Osteoblast (primary cell): ENCODE results near the gene ABHD12B. TPM values are rescaled to one million over a fixed set of nuclear protein-coding genes. Genes with fewer than 3 reads are reported as not detected.

Experiments used
- DNase-seq: peaks from one replicate; pipeline ENCODE4 v3.0.0; 2011; ENCODE audit warnings: low spot score, mixed read lengths; ENCODE audit not compliant: insufficient read length; ENCODE audit errors: missing footprints
- H2AFZ ChIP-seq: 2 replicates; pipeline ENCODE4 v1.6.0; 2011; ENCODE audit warnings: mild to moderate bottlenecking, low read length
- H3K27ac ChIP-seq: 2 replicates; pipeline ENCODE4 v1.5.1; 2011; ENCODE audit warnings: mild to moderate bottlenecking, low read depth, low read length, moderate library complexity
- H3K27me3 ChIP-seq: 2 replicates; pipeline ENCODE4 v1.6.0; 2012; ENCODE audit warnings: mild to moderate bottlenecking, control low read depth, inconsistent platforms, low read length, moderate library complexity; ENCODE audit not compliant: insufficient read depth
- H3K36me3 ChIP-seq: 2 replicates; pipeline ENCODE4 v1.5.1; 2011; ENCODE audit warnings: mild to moderate bottlenecking, low read length, control low read depth, moderate library complexity; ENCODE audit not compliant: insufficient read depth
- H3K4me1 ChIP-seq: 2 replicates; pipeline ENCODE4 v1.5.1; 2011; ENCODE audit warnings: mild to moderate bottlenecking, low read length, control low read depth, moderate library complexity; ENCODE audit not compliant: insufficient read depth
- H3K4me2 ChIP-seq: 2 replicates; pipeline ENCODE4 v1.6.0; 2011; ENCODE audit warnings: mild to moderate bottlenecking, low read length; ENCODE audit not compliant: insufficient read depth
- H3K4me3 ChIP-seq: fragments of 200-600 bp; sonication (generic); 3 replicates; pipeline ENCODE4 v1.5.1; 2012; ENCODE audit warnings: mild to moderate bottlenecking, low read length, inconsistent platforms; ENCODE audit not compliant: insufficient read depth
- H3K79me2 ChIP-seq: 2 replicates; pipeline ENCODE4 v1.6.0; 2012; ENCODE audit warnings: mild to moderate bottlenecking, low read length, control low read depth, inconsistent platforms; ENCODE audit not compliant: insufficient read depth
- H3K9me3 ChIP-seq: 2 replicates; pipeline ENCODE4 v1.5.1; 2011; ENCODE audit warnings: low read depth, low read length, control low read depth
- H4K20me1 ChIP-seq: 2 replicates; pipeline ENCODE4 v1.6.0; 2012; ENCODE audit warnings: mild to moderate bottlenecking, low read length, control low read depth; ENCODE audit not compliant: insufficient read depth
- small RNA-seq: library from RNA; depleted of rRNA; stranded (forward); fragments of <200 nt; gene quantifications from one replicate; pipeline ENCODE3, GENCODE V24; 2012
- total RNA-seq: library from RNA; depleted of rRNA; stranded (reverse); fragments of >200 nt; gene quantifications from 2 replicates; pipeline ENCODE4 v1.2.3, GENCODE V29; 2012
- TF ChIP-seq, protein P1 (sequence below): IDR thresholded peaks from 2 replicates; pipeline ENCODE4 v1.5.1; 2011; ENCODE audit warnings: mild to moderate bottlenecking, low read depth, low read length, moderate library complexity; ENCODE audit errors: extremely low read depth

Gene ABHD12B
- total RNA-seq, 1 donor: not detected

- Histone ChIP-seq H3K27me3 (no peaks in the 10 kb centered on the region), H4K20me1 (no peaks in the 10 kb centered on the region), H2AFZ (no peak overlapping the region), H3K4me1 (peaks cover 15% of the 10 kb centered on the region), H3K79me2 (no peaks in the 10 kb centered on the region), H3K36me3 (no peaks in the 10 kb centered on the region), H3K9me3 (no peaks in the 10 kb centered on the region), H3K4me3 (no peak overlapping the region), H3K4me2 (no peak overlapping the region), H3K27ac (no peak overlapping the region)
- DNase-seq: no peak
- TF ChIP-seq, protein P1, sequence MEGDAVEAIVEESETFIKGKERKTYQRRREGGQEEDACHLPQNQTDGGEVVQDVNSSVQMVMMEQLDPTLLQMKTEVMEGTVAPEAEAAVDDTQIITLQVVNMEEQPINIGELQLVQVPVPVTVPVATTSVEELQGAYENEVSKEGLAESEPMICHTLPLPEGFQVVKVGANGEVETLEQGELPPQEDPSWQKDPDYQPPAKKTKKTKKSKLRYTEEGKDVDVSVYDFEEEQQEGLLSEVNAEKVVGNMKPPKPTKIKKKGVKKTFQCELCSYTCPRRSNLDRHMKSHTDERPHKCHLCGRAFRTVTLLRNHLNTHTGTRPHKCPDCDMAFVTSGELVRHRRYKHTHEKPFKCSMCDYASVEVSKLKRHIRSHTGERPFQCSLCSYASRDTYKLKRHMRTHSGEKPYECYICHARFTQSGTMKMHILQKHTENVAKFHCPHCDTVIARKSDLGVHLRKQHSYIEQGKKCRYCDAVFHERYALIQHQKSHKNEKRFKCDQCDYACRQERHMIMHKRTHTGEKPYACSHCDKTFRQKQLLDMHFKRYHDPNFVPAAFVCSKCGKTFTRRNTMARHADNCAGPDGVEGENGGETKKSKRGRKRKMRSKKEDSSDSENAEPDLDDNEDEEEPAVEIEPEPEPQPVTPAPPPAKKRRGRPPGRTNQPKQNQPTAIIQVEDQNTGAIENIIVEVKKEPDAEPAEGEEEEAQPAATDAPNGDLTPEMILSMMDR: no peak
Observed at GRCh38 chr14:50953502-50953901, 81.6 kb downstream of the ABHD12B start.

Small RNA genes lying within 50 kb of the gene (small RNA-seq; reads per million reads assigned to genes)
- gene RF00593: not detected

Other genes starting within 250 kb of the ABHD12B start
- 44.2 and 50.1 TPM in 2 replicates for gene SAV1, start 203.7 kb upstream of the ABHD12B start, total RNA-seq
- gene NIN, start 40.9 kb upstream of the ABHD12B start, total RNA-seq: 40.2 and 42.4 TPM in 2 replicates
- gene PYGL, start 72.4 kb downstream of the ABHD12B start, total RNA-seq: 116 and 123 TPM in 2 replicates
- 0.59 and 1.1 TPM in 2 replicates for gene TRIM9, start 223.1 kb downstream of the ABHD12B start, total RNA-seq